ENCODE data around the gene TLCD1.

GRCh38 chr17:28758411-28759121 is 32.5 kb upstream of the TLCD1 start:
- no peak for TF ChIP-seq CTCF (conservative IDR thresholded peaks at IDR 0.05; ENCODE audit: low read depth, low read length)
- TF ChIP-seq EZH2phosphoT487 (IDR thresholded peaks at IDR 0.05; ENCODE audit: borderline replicate concordance, low read length) = no peak
- no peak for TF ChIP-seq EZH2 (IDR thresholded peaks at IDR 0.05; ENCODE audit: low read length, unreplicated experiment)

All from PC-3 (cell line).